ELR (cell line): ENCODE measurements around the gene C4B.
"Not testable (repeated sequence)": the region's sequence is repeated elsewhere in the genome, so short reads cannot be mapped to it uniquely, and the experiment has no call there.

Source experiments
- DNase-seq: peaks from one replicate; pipeline ENCODE4 v3.0.0-alpha.2; 2015; ENCODE audit warnings: low read depth

C4B gene

DNA sequence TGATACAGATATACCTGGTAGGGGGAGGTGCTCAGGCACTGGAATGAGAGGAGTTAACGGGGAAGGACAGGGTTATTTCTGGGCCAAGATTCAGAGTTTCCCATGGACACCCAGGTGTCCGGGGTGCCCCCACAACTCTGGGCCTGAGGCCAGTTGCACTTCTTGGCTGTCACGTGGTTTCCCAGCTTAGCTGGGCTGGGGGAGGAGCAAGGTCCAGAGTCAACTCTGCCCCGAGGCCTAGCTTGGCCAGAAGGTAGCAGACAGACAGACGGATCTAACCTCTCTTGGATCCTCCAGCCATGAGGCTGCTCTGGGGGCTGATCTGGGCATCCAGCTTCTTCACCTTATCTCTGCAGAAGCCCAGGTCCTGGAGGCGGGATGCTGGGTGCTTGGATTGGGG lies at the start of gene C4B:
Gene C4B, plus strand, starts transcription at position 249 of the 400 bp plus-strand sequence. Its CDS starts 51 bp downstream, at position 300.
- DNase-seq: not testable (repeated sequence)

DNA sequence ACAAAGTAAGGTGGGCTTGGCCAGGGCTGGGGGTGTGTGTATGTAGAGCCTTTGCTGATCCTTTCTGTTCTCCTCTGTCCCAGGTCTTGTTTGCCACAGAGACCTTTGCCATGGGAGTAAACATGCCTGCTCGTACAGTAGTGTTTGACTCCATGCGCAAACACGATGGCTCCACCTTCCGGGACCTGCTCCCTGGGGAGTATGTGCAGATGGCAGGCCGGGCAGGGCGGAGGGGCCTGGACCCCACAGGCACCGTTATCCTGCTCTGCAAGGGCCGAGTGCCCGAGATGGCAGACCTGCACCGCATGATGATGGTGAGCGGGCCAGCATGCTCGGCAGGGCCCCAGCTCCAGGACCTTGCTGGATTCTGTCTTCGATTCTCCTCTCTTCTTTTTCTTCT lies 48.9 kb upstream of the C4B start:
- no peak for DNase-seq

DNA sequence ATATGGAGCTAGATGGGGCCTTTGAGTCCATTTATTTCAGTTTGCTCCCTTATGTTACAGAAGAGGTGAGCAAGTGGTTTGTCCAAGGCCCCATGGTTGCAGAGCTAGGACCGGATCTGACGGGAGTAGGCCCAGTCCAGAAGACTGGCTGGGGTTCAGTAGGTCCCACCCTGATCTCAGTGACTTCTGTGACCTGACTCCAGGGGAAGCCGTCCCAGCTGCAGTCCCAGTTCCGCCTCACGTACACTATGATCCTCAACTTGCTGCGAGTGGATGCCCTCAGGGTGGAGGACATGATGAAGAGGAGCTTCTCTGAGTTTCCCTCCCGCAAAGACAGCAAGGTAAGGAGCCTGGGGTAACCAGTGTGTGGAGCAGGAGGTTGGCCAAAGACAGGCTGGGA lies 48.1 kb upstream of the C4B start:
- DNase-seq: no peak

DNA sequence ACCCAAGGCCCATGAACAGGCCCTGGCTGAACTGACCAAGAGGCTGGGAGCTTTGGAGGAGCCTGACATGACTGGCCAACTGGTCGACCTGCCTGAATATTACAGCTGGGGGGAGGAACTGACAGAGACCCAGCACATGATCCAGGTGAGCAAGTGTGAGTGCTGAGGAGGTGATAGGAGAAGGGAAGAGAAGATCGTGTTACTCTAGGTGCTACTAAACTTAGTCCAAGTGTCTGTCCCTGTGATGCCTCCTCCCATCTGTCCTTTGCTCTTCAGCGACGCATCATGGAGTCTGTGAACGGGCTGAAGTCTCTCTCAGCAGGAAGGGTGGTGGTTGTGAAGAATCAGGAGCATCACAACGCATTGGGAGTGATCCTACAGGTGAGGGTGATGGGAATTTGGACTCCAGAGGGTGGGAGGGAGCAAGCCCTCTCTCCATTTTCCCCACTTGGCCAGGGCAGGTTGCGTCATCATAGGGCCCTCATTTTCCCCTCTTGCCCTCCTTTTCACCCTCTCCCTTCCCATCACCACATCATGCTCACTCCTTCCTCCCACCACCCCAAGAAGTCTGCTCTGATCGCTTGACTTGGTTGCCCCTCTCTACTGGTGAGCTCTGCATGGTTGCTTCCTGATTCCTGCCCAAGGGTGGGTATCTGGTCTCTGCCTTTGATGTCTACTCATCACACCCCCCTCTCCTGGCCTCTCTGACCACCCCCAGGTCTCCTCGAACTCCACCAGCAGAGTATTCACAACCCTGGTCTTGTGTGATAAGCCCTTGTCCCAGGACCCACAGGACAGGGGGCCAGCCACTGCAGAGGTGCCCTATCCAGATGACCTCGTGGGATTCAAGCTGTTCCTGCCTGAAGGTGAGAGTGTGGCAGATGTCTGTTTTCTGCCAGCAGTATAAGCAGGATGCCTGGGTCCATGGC lies 47.3 kb upstream of the C4B start:
- no peak for DNase-seq

DNA sequence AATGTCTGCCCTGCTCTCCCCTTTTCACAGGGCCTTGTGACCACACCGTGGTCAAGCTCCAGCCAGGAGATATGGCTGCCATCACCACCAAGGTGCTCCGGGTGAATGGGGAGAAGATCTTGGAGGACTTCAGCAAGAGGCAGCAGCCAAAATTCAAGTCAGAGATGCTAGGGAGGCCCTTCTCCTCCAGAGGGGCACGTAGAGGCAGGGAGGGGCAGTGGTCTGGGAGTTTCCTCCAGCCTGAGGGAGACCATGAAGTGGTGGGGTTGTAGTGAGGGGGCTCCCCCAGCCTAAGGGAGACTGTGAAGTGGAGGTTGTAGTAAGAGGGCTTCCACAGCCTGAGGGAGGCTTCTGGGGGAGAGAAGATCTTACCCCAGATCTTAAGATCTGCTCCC lies 46.7 kb upstream of the C4B start:
- DNase-seq: no peak

DNA sequence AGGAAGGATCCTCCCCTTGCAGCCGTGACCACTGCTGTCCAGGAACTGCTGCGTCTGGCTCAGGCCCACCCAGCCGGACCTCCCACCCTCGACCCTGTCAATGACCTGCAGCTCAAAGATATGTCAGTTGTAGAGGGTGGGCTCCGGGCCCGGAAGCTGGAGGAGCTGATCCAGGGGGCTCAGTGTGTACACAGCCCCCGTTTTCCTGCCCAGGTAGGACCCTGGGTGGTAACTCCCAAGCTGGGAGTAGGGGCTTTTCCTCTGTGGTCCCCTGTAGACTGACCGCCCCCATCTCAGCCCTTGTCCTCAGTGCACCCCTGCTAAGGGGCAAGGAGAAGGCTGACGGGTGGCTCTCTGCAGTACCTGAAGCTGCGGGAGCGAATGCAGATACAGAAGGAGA lies 46.3 kb upstream of the C4B start:
- no peak for DNase-seq

DNA sequence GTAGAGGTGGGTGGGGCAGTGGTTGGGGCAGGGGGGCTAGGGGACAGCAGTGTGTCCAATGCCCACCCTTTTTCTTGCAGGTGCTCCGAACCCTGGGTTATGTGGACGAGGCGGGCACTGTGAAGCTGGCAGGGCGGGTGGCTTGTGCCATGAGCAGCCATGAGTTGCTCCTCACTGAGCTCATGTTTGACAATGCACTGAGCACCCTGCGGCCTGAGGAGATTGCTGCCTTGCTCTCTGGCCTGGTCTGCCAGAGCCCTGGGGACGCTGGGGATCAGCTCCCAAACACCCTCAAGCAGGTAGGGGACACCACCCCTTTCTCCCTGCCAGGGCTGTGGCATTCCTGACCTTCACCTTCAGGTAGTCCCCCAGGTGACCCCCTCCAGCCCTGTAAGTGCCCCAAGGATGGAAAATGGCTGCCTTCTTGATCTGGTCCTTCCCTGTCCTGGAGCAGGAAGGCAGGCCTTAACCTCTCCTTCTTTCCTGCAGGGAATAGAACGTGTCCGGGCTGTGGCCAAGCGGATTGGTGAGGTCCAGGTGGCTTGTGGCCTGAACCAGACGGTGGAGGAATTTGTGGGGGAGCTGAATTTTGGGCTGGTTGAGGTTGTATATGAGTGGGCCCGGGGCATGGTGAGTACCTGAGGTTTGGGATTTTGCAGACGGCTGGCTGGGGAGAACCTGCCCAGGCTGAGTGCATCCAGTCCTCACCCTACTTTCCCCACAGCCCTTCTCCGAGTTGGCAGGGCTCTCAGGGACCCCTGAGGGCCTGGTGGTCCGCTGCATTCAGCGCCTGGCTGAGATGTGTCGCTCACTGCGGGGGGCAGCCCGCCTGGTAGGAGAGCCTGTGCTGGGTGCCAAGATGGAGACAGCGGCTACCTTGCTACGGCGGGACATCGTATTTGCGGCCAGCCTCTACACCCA lies 45.5 kb upstream of the C4B start:
- no peak for DNase-seq

DNA sequence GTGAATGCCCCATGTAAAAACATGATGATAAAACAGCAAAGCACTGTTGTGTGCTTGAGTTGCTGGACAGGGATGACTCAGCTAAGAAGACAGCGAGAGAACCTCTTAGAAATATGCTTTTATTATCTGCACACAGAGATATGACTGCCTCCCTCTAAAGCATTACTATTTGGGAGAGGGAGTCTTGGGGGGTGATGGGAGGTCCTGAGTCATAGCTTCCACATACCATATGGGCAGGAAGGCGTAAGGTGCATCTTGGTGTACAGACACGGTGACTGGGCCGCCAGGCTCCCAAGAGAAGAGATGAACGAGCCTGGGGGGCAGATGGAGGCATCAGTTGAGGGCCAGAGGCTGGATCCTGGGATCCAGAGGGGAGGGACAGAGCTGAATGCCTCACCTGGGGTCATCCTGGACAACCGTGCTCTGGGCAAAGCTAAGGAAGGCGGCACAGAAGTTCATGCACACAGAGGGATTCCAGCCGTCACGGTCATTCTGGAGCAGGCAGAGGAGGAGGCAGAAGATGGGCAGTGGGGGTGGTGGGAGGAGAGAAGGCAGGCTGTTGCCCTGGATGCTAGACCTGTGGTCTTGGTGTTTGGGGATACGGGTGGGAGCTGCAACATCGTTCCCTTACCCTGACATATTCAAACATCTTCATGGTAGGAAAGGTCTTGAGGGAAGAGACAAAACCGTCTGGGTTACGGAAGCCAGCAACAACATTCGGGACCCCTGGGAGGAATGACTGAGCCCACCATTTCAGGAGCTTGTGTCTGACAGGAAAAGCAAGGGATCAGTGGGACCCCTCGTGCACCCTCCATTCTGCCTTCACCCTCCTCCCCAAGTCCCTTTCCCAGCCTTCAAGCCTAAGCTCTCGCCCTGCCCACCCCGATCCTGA lies 44.6 kb upstream of the C4B start:
- peak; percentile 47 for DNase-seq

DNA sequence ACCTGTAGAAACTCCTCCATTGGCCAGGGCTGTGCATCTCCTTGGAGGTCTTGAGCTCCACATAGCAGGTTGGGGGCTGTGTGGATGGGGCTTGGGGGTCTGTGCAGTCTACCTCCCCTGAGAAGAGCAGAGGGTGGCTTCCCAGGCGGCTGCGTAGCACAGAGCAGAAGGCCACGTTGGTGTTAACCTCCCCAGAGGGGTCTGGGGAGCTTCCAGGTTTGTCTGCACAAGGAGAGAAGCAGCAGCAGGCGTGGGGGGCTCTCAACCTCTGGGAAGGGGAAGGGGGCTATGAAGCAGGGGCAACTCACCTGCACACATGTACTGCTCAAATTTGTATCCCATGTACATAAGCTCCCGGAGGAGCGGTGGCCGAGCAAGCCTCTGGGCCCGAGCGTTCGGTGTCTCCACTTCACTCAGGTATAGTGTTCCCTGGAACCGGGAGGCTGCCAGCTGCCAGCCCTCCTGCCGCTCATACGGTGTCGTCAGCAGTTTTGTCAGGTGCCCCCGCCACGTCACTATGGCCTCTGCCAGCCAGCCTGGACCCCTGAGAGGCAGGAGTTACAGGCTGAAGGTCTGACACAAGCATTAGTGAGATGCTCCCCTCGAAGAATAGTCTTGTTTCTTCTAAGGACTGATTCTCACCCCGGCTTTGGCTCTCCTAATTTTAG lies 43.9 kb upstream of the C4B start:
- no peak for DNase-seq

DNA sequence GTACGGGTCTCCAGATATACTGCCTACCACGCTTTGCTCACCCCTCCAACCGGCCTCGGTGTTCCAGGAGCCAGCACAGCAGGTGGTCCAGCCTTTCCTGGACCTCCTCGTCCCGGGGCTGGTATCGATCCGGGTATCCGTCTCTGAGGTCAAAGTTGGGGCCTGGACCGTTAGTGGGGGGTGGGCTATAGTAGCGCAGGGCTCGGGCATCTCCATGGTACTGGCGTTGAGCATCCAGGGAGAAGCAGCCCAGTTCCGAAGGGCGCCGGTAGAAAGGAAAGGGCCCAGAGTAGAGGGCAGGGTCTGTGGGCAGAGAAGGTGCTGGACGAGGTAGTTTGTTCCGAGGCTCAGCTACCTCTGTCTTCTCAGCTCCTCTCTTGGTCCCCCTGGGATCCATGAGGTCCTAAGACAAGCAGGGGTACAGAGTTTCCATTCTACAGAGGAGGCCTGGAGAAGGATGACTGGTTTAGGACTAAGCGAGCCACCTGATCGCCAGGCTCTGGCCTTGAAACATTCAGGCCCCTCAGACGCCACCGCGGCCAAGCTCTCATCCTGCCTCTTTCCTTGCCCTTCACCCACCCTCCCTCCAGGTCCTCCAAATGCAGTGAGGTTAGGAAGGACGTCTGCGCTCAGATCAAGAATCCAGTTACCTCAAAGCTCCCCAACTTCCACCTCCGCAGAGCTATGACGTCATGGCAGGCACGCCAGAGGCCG lies 43.2 kb upstream of the C4B start:
- DNase-seq: no peak

DNA sequence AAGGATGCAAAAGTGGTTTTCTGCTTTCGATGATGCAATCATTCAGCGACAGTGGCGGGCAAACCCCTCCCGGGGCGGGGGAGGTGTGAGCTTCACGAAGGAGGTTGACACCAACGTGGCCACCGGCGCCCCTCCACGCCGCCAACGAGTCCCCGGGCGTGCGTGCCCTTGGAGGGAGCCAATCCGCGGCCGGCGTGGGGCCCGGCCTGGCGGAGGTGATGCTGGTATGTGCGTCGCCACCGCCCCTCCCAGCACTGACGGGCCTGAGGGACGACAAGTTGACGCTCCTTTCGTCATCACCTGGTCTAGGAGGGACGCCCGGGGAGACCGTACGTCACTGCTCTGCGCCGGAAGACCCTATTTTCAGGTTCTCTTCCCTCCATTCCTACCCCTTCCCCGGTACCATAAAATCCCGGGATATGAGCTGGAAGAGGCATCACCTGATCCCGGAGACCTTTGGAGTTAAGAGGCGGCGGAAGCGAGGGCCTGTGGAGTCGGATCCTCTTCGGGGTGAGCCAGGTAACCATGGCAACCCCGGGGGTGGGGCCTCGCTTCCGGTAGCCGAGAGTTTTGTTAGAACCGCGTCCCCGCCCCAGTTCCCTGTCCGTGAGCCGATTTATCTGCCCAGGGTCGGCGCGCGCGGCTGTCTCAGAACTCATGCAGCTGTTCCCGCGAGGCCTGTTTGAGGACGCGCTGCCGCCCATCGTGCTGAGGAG lies 42.4 kb upstream of the C4B start, which contains the start of gene DXO:
Gene DXO, minus strand, starts transcription at position 146 of the 716 bp plus-strand sequence. CDS start 463 bp downstream, outside the sequence.
- DNase-seq: peak; percentile 99

DNA sequence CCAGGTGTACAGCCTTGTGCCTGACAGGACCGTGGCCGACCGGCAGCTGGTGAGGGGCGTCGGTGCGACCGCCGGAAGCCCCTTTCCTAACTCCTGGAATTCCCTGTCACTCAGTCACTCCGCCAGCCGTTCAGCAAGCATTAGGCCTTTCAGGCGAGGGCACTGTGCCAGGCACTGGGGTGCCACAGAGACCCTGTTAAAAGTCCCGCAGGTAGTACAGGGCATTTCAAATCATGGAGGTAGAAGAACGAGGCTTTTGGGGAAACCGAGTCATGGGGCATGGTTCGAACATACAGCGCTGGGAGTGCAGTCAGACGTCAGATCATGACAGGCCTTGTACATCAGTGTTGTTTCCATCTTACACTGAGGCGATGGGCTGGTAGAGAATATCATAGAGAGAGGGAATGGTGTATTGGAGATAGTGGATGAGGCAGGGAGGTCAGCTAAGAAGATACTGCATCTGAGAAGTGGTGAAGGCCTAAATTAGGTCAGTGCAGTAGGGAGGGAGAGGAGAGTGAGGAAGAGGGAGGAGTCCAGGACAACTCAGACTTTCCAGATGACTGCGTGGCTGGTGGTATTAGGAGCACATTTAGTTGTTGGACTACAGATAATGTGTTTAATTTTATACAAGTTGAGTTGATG lies 41.8 kb upstream of the C4B start:
- peak; percentile 52 for DNase-seq

DNA sequence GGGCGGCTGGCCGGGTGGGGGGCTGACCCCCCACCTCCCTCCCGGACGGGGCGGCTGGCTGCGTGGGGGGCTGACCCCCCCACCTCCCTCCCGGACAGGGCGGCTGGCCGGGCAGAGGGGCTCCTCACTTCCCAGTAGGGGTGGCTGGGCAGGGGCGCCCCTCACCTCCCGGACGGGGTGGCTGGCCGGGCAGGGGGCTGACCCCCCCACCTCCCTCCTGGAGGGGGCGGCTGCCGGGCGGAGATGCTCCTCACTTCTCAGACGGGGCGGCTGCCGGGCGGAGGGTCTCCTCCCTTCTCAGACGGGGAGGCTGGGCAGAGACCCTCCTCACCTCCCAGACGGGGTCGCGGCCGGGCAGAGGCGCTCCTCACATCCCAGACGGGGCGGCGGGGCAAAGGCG lies 38.5 kb upstream of the C4B start:
- DNase-seq: not testable (repeated sequence)

DNA sequence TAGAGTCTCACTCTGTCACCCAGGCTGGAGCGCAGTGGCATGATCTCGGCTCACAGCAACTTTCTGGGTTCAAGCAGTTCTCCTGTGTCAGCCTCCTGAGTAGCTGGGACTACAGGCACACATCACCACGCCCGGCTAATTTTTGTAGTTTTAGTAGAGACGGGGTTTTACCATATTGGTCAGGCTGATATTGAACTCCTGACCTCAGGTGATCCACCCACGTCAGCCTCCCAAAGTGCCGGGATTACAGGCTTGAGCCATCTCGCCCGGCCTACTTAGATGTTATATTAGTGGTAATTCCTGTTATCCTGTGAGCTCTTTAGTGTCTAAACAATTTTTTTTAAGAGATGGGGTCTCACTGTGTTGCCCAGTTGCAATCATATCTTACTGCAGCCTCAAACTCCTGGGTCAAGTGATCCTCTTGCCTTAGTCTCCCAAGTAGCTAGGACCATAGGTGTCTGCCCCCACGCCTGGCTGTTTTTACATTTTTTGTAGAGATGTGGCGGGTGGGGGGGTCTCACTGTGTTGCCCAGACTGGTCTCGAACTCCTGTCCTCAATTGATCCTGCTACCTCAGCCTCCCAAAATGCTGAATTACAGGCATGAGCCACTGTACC lies 36.7 kb upstream of the C4B start:
- DNase-seq: no peak

DNA sequence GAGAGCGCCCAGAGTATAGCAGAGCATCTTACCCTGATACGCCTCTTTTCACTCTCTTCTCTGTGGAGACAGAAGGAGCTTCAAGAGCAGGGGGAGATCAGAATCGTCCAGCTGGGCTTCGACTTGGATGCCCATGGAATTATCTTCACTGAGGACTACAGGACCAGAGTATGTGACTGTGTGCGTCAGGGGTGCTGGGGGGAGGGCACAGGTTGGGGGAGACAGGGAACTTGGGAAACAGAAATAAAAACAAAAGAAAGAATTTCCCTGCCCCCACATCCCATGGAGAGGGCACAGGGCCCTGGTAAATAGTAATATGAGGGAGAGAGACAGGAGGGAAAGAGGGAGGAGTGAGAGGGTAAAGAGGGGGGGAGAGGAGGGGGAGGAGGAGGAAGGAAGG lies 35.8 kb upstream of the C4B start:
- DNase-seq: no peak

DNA sequence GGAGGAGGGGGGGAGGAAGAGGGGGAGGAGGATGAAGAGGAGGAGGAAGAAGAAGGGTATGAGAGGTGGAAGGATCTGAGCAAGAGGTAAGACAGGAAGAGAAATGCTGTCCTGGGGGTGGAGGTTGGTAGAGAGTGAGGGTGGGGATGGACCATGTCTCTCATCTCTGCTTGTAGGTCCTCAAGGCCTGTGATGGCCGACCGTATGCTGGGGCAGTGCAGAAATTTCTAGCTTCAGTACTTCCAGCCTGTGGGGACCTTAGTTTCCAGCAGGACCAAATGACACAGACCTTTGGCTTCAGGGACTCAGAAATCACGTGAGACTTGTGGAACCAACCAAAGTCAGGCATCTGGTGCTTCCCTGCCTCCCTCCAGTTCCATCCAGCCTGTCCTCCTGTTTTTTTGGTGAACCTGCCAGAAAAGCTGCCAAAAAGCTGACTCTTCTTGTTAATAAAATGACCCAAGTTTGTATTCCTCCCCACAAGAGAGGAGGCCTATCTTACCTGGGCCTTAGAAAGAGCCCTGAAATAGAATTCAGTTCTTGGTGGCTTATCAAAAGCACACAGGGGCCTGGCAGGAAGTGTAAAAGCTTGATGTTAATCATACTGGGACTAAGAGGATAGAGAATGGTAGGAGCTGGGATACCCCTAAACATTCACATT lies 35.2 kb upstream of the C4B start:
- no peak for DNase-seq

DNA sequence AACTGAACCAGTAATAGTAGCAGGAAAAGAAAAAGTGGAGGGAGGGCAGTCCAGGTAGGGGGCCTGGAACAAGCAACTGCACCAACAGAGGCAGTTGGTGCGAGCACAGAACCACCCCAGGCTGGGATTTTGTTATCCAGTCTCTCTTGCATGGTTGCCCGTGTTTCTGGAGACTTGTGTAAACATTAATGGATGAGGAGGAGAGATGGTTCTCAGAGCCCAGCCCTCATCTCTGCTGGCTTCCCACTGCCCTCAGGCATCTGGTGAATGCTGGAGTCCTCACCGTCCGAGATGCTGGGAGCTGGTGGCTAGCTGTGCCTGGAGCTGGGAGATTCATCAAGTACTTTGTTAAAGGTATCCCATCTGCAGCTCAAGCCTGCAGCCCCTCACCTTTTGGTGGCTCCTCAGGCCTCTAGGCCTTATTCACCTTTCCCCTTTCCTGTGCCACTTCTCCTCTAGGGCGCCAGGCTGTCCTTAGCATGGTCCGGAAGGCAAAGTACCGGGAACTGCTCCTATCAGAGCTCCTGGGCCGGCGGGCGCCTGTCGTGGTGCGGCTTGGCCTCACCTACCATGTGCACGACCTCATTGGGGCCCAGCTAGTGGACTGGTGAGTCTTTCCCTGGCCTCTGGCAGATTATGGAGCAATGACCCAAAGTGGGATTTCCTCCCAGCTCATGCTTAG lies 34.3 kb upstream of the C4B start:
- not testable (repeated sequence) for DNase-seq

DNA sequence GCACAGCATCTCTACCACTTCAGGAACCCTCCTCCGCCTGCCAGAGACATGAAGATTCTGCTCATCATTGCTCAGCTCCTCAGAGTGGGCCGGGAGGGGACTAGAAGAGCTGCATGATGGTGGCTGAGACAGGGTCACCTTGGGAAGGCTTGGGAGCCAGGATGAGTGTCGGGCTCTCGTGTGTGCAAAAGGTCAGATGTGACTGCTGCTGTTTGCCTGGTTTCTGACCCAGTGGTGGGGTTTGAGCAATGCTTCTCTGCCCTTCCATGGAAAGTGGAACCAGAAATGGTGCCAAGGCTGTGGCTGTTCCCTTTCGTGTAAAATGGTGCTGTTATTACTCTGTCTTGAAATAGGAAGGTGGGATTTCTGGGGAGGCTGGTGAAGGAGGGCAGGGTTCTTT lies 33.6 kb upstream of the C4B start:
- not testable (repeated sequence) for DNase-seq
